ENCODE data around the gene ESYT1.

ESYT1 gene

DNA sequence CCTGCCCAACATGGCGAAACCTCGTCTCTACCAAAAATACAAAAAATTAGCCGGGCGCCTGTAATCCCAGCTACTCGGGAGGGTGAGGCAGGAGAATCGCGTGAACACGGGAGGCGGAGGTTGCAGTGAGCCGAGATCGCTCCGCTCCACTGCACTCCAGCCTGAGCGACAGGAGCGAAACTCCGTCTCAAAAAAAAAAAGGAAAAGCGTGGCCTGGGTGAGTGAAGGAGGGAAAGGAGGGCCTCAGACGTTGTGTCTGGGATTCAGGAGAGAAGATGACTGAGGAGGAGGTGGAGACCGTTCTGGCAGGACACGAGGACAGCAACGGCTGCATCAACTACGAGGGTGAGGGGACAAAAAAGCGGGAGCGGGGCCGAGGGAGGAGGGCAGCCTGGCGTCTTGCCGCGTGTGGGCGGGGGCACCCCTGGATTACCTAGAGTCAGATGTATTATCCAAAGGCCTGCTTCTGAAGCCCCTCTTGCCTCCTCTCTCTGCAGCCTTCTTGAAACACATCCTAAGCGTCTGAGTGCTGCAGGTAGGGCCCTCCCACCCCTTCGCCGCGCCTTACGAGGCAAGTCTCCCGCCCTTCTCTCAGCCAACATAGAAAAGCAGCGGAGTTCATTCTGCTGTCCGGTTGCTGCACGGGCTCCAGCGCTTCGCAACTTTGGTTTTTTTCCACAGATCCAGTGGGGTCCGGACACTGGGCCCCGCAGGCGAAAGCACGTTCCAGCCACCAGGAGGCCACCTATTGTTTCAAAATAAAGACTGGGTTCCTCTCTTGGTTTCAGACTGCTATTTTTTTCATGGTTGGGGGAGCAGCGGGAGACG, 29.3 kb downstream of the ESYT1 start:
- ATAC-seq (replicated peaks; ENCODE audit: extremely low read depth, poor library complexity, severe bottlenecking) (peak; percentile 34), DNase-seq (ENCODE audit: low spot score in 2 of 2) (peak in 1 of 2 donors; percentile 35)
- peak overlapping the region; percentile 94 for H3K27ac Mint-ChIP-seq (ENCODE audit: low read depth)
- peaks cover 27% of the 10 kb centered on the region for H3K36me3 Mint-ChIP-seq (ENCODE audit: insufficient read depth)
- H3K4me3 Mint-ChIP-seq: peak overlapping the region; percentile 94
- no peaks in the 10 kb centered on the region for H3K27me3 Mint-ChIP-seq
- no peaks in the 10 kb centered on the region for H3K9me3 Mint-ChIP-seq
- peaks cover 58% of the 10 kb centered on the region for H3K4me1 Mint-ChIP-seq

DNA sequence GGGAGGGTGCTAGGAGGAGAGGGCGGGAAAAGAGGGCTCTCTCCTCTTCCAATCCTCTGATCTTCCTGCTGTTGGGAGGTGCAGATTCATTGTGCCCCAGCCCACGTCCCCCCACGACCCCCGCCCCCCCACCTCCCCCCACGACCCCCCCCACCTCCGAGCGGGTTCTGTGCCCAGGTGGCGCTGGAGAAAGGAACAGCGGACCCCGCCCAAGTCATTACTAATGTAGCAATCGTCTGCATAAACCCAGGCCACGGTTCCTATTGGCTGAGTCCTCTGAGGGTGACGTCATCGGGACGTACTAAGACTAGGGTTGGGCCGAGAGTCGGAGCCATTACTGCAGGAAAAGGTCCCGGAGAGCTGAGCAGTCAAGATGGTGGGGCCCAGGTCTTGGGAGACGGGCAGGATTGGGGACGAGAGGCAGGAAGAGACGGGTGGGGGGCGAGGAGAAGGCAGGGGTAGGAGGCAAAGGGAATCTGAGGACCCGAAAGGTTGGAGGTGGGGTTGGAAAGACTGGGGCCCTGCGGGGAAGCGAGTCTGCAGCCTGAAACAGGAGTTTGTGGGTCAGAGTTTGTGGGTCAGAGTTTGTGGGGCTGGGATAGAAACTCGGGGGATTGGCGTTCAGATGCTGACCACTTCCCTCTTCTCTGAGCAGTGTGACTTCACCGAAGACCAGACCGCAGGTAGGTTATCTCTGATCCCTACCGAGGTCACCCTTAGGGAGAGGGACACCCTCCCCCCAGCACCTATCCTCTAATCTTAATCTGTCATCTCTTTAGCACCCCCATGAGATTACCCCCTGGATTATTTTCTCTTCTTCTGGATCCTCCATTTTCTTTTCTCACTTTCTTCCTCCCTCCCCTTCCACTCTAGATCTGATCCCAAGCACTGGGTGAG, 30.2 kb downstream of the ESYT1 start, which contains the start of gene MYL6:
MYL6 (plus strand) TSS at position 331 of the 897 bp plus-strand sequence; CDS start at position 374, 43 bp downstream.
- DNase-seq (ENCODE audit: low spot score in 2 of 2): peak; percentile 67 to 82
- H3K27ac Mint-ChIP-seq (ENCODE audit: low read depth): peak within 1 kb of the TSS; percentile 94
- peak within 1 kb of the TSS; percentile 94 for H3K4me3 Mint-ChIP-seq
- H3K27me3 Mint-ChIP-seq: no peaks in the 10 kb centered on the region
- peak; percentile 91 for ATAC-seq (replicated peaks; ENCODE audit: extremely low read depth, poor library complexity, severe bottlenecking)
- peaks cover 58% of the 10 kb centered on the region for H3K4me1 Mint-ChIP-seq
- no peaks in the 10 kb centered on the region for H3K9me3 Mint-ChIP-seq
- peaks cover 36% of the 10 kb centered on the region for H3K36me3 Mint-ChIP-seq (ENCODE audit: insufficient read depth)

GRCh38 chr12:56158926-56159461, 30.9 kb downstream of the ESYT1 start:
- Mint-ChIP-seq H3K27ac (ENCODE audit: low read depth) (peak overlapping the region; percentile 94), H3K36me3 (ENCODE audit: insufficient read depth) (peaks cover 43% of the 10 kb centered on the region), H3K27me3 (no peaks in the 10 kb centered on the region), H3K4me1 (peaks cover 54% of the 10 kb centered on the region), H3K4me3 (peak overlapping the region; percentile 94), H3K9me3 (no peaks in the 10 kb centered on the region)
- DNase-seq (ENCODE audit: low spot score in 2 of 2) (no peak), ATAC-seq (replicated peaks; ENCODE audit: extremely low read depth, poor library complexity, severe bottlenecking) (no peak)

DNA sequence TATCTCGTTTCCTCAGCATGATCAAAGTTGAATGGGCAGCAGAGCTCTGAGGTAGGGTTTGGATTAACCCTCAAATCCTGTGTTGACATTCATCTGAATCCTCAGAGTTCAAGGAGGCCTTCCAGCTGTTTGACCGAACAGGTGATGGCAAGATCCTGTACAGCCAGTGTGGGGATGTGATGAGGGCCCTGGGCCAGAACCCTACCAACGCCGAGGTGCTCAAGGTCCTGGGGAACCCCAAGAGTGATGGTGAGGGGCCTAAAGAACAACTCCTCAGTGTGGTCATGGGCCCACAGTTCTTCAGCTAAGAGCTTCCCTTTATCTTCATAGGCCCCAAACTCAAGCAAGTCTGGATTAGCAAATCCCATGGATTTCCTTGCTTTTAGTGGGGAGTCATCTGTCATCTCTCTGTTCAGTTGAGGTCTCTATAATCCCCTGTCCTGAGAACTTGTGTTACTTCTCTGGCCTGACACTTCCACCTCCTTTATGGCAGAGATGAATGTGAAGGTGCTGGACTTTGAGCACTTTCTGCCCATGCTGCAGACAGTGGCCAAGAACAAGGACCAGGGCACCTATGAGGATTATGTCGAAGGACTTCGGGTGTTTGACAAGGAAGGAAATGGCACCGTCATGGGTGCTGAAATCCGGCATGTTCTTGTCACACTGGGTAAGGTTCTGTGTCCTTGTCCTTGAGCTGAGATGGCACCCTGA, 31.6 kb downstream of the ESYT1 start:
- Mint-ChIP-seq H3K36me3 (ENCODE audit: insufficient read depth) (peaks cover 49% of the 10 kb centered on the region), H3K4me1 (peaks cover 54% of the 10 kb centered on the region), H3K9me3 (no peaks in the 10 kb centered on the region), H3K4me3 (peak overlapping the region; percentile 94), H3K27me3 (no peaks in the 10 kb centered on the region), H3K27ac (ENCODE audit: low read depth) (peak overlapping the region; percentile 94)
- DNase-seq (ENCODE audit: low spot score in 2 of 2): no peak
- ATAC-seq (replicated peaks; ENCODE audit: extremely low read depth, poor library complexity, severe bottlenecking): no peak

DNA sequence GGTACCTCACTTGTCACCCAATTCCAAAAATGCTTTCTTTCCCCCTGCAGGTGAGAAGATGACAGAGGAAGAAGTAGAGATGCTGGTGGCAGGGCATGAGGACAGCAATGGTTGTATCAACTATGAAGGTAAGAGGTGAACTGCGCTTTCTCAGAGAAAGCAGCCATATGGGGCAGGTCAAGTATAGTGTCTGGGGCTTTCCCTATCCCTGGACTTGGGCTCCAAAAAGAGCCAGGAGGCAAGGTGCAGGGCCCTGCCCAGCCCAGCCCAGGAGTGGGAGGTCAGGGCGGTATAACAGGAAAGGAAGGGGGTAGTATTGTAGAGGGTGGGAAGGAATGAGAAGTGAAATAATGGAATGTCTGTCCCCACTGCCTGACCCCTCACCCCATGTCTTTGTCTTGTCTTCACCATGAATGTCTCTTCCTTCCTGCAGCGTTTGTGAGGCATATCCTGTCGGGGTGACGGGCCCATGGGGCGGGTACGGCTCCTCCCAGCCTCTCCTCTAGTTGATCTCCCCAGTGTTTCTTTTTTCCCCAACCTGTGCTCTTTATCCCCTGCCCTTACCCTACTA, 32.2 kb downstream of the ESYT1 start:
- peaks cover 54% of the 10 kb centered on the region for H3K36me3 Mint-ChIP-seq (ENCODE audit: insufficient read depth)
- H3K27ac Mint-ChIP-seq (ENCODE audit: low read depth): peak overlapping the region; percentile 94
- H3K27me3 Mint-ChIP-seq: no peaks in the 10 kb centered on the region
- H3K4me1 Mint-ChIP-seq: peaks cover 54% of the 10 kb centered on the region
- peak overlapping the region; percentile 94 for H3K4me3 Mint-ChIP-seq
- H3K9me3 Mint-ChIP-seq: no peaks in the 10 kb centered on the region
- ATAC-seq (replicated peaks; ENCODE audit: extremely low read depth, poor library complexity, severe bottlenecking): peak; percentile 52
- peak in 1 of 2 donors; percentile 41 for DNase-seq (ENCODE audit: low spot score in 2 of 2)

GRCh38 chr12:56160894-56161689, 33.0 kb downstream of the ESYT1 start:
- Mint-ChIP-seq H3K36me3 (ENCODE audit: insufficient read depth) (peaks cover 62% of the 10 kb centered on the region), H3K9me3 (no peaks in the 10 kb centered on the region), H3K27ac (ENCODE audit: low read depth) (peak overlapping the region; percentile 94), H3K4me3 (peak overlapping the region; percentile 94), H3K4me1 (peaks cover 54% of the 10 kb centered on the region), H3K27me3 (no peaks in the 10 kb centered on the region)
- DNase-seq (ENCODE audit: low spot score in 2 of 2): no peak
- ATAC-seq (replicated peaks; ENCODE audit: extremely low read depth, poor library complexity, severe bottlenecking): no peak

- Mint-ChIP-seq H3K27ac (ENCODE audit: low read depth) (peak overlapping the region; percentile 94), H3K9me3 (no peaks in the 10 kb centered on the region), H3K4me3 (peak overlapping the region; percentile 94), H3K36me3 (ENCODE audit: insufficient read depth) (peaks cover 66% of the 10 kb centered on the region), H3K27me3 (no peaks in the 10 kb centered on the region), H3K4me1 (peaks cover 54% of the 10 kb centered on the region)
- DNase-seq (ENCODE audit: low spot score in 2 of 2): no peak
- no peak for ATAC-seq (replicated peaks; ENCODE audit: extremely low read depth, poor library complexity, severe bottlenecking)
These were observed 33.8 kb downstream of the ESYT1 start for GRCh38 chr12:56161690-56162351.

DNA sequence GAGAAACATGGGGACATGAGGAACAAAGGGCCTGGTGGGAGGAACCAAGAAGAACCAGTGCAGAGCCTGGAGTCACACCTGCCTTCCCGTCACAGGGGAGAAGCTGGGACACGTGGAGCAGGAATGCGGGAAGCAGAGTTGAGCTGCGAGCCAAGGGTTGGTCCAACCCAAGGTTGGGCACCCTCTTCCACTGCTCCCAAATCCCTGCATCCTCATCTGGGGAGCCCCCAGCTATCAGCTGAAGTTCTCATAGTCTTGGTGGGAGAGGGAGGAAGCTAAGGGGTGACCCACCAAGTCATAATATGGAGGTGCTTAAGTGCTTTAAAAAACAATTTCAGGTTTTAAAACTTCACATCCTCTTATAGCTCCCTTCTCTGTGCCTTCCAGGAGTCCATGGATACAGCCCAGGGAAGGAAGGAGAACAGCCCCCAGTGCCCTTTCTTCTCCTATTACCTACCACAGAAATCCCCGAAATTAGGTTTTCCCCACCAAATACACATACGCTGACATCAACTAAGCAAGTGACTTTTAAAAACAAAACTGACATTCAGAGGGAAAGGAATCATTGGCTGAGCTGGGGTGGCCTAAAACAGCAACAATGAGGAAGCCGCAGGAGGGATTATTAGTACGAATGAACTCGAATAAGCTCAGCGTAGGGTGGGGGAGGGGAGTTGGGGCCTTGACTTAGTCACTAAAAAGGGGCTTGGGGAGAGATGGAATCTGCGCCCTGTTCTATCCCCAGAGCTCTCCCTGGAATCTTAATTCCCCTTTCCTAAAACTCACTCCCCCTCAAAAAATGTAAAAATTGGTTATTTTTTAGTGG, 34.6 kb downstream of the ESYT1 start:
- Mint-ChIP-seq H3K36me3 (ENCODE audit: insufficient read depth) (peaks cover 70% of the 10 kb centered on the region), H3K4me3 (no peak overlapping the region), H3K27ac (ENCODE audit: low read depth) (peak overlapping the region; percentile 77), H3K27me3 (no peaks in the 10 kb centered on the region), H3K9me3 (no peaks in the 10 kb centered on the region), H3K4me1 (peaks cover 49% of the 10 kb centered on the region)
- no peak for ATAC-seq (replicated peaks; ENCODE audit: extremely low read depth, poor library complexity, severe bottlenecking)
- no peak for DNase-seq (ENCODE audit: low spot score in 2 of 2)

DNA sequence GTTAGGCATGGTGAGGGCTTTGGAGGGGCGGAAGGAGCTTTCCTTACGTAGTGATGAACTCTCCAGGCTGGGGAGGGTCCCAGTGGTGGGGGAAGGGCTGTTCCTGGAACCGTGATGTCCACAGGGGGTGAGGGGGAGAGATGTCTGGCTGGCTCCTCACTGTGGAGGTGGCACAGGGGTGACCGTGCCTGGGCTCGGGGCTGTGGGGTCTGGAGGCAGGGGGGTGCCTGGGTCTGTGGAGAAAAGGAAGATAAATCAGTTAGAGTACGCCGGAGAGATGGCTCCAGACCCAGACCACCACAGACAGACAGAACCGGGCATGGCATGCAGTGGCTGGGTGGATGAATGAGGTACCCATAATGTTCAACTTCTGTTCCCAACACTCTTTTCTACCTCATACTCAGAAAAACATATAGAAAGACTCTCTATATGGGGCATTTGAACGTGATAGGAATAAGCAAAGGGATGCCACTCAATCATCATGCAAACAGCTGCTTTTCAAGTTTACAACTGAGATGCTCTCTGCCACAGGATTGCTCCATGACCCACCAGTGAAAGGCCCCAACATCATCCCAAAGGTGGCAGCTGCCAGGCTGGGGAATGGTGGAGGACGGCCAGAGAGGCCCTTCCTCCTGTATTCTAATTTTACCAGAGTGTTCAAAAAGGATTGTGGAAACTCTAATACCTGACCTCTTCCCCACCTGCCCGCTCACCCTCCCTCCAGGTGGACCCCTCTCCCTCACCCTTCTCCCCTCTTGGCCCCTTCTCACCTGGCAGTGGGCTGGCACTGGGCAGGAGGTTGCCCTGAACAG, 35.7 kb downstream of the ESYT1 start:
- H3K27me3 Mint-ChIP-seq: no peaks in the 10 kb centered on the region
- DNase-seq (ENCODE audit: low spot score in 2 of 2) (no peak), ATAC-seq (replicated peaks; ENCODE audit: extremely low read depth, poor library complexity, severe bottlenecking) (no peak)
- H3K4me3 Mint-ChIP-seq: peak overlapping the region; percentile 25
- H3K27ac Mint-ChIP-seq (ENCODE audit: low read depth): peak overlapping the region; percentile 77
- peaks cover 42% of the 10 kb centered on the region for H3K4me1 Mint-ChIP-seq
- H3K36me3 Mint-ChIP-seq (ENCODE audit: insufficient read depth): peaks cover 75% of the 10 kb centered on the region
- H3K9me3 Mint-ChIP-seq: no peaks in the 10 kb centered on the region

DNA sequence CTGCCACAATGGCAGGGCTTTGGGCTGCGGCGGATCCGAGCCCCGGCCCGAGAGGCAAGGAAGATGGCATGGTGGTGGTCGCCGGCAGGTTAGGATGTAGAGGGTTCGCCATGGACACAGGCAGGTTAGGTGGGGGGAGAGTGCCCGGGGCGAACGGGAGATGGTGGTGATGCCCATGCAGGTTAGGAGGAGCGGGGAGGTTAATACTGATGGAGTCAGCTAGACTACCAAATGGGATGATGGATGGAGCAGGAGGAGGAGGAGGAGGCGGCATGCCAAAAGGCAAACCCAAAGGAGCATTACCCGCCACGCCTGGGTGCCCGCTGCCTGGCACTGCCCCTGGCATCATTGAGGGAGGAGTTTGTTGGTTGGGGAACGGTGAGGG, 36.3 kb downstream of the ESYT1 start:
- Mint-ChIP-seq H3K4me3 (peak overlapping the region; percentile 25), H3K4me1 (peaks cover 36% of the 10 kb centered on the region)

More for the DNA sequence above, 36.3 kb downstream of the ESYT1 start:
- no peaks in the 10 kb centered on the region for H3K9me3 Mint-ChIP-seq
- H3K27ac Mint-ChIP-seq (ENCODE audit: low read depth): peak overlapping the region; percentile 77
- peaks cover 78% of the 10 kb centered on the region for H3K36me3 Mint-ChIP-seq (ENCODE audit: insufficient read depth)
- no peaks in the 10 kb centered on the region for H3K27me3 Mint-ChIP-seq
- DNase-seq (ENCODE audit: low spot score in 2 of 2) (no peak), ATAC-seq (replicated peaks; ENCODE audit: extremely low read depth, poor library complexity, severe bottlenecking) (no peak)

All from central memory CD8-positive, alpha-beta T cell (primary cell).